ENCODE measurements around the gene EEFSEC. TPM values are rescaled to one million over a fixed set of nuclear protein-coding genes. Genes with fewer than 3 reads are reported as not detected.

EEFSEC gene
- total RNA-seq, 1 donor from 2014 or later, result 10.1 TPM

GRCh38 chr3:128285042-128285966 lies 132.0 kb downstream of the EEFSEC start:
- no peak for TF ChIP-seq CTCF (conservative IDR thresholded peaks at IDR 0.05; ENCODE audit: low read depth, low read length)

GRCh38 chr3:128285967-128286321 lies 132.7 kb downstream of the EEFSEC start:
- TF ChIP-seq CTCF (conservative IDR thresholded peaks at IDR 0.05; ENCODE audit: low read depth, low read length), result no peak
- DNase-seq (ENCODE audit: low read depth), result no peak
- H3K4me3 ChIP-seq (ENCODE audit: low read depth, low read length), result no peak overlapping the region

More at GRCh38 chr3:128285042-128285966, 132.0 kb downstream of the EEFSEC start:
- no peak for DNase-seq (ENCODE audit: low read depth)
- H3K4me3 ChIP-seq (ENCODE audit: low read depth, low read length), result no peak overlapping the region

- no peak overlapping the region for H3K4me3 ChIP-seq (ENCODE audit: low read depth, low read length)
- no peak for TF ChIP-seq CTCF (conservative IDR thresholded peaks at IDR 0.05; ENCODE audit: low read depth, low read length)
- DNase-seq (ENCODE audit: low read depth), result no peak
Observed at GRCh38 chr3:128286691-128287090, 133.4 kb downstream of the EEFSEC start.

- TF ChIP-seq CTCF (conservative IDR thresholded peaks at IDR 0.05; ENCODE audit: low read depth, low read length), result no peak
- no peak for DNase-seq (ENCODE audit: low read depth)
- no peak overlapping the region for H3K4me3 ChIP-seq (ENCODE audit: low read depth, low read length)
Observed at GRCh38 chr3:128287216-128287615, 133.9 kb downstream of the EEFSEC start.

GRCh38 chr3:128289534-128289933 lies 136.3 kb downstream of the EEFSEC start:
- no peak for DNase-seq (ENCODE audit: low read depth)
- TF ChIP-seq CTCF (conservative IDR thresholded peaks at IDR 0.05; ENCODE audit: low read depth, low read length), result no peak

GRCh38 chr3:128290484-128290883 lies 137.2 kb downstream of the EEFSEC start:
- TF ChIP-seq CTCF (conservative IDR thresholded peaks at IDR 0.05; ENCODE audit: low read depth, low read length), result no peak

More at GRCh38 chr3:128289534-128289933, 136.3 kb downstream of the EEFSEC start:
- no peak overlapping the region for H3K4me3 ChIP-seq (ENCODE audit: low read depth, low read length)

GRCh38 chr3:128293930-128294329 lies 140.6 kb downstream of the EEFSEC start:
- no peak for DNase-seq (ENCODE audit: low read depth)
- no peak for TF ChIP-seq CTCF (conservative IDR thresholded peaks at IDR 0.05; ENCODE audit: low read depth, low read length)

More at GRCh38 chr3:128290484-128290883, 137.2 kb downstream of the EEFSEC start:
- H3K4me3 ChIP-seq (ENCODE audit: low read depth, low read length), result no peak overlapping the region
- no peak for DNase-seq (ENCODE audit: low read depth)

More at GRCh38 chr3:128293930-128294329, 140.6 kb downstream of the EEFSEC start:
- no peak overlapping the region for H3K4me3 ChIP-seq (ENCODE audit: low read depth, low read length)

All from epithelial cell of proximal tubule (primary cell).